Pulmonary artery endothelial cell (primary cell): Measurements from ENCODE around the gene C16orf54. TPM values are rescaled to one million over a fixed set of nuclear protein-coding genes. Genes with fewer than 3 reads are reported as not detected.
"Not testable (repeated sequence)": the region's sequence is repeated elsewhere in the genome, so short reads cannot be mapped to it uniquely, and the experiment has no call there.

Experiments used
- DNase-seq: peaks from one replicate; pipeline ENCODE4 v3.0.0-alpha.2; 2011; ENCODE audit warnings: low read depth, low spot score
- total RNA-seq: library from RNA; depleted of rRNA; stranded (reverse); fragments of >200 nt; gene quantifications from 2 replicates; pipeline ENCODE4 v1.2.3, GENCODE V29; 2014

Gene C16orf54, protein sequence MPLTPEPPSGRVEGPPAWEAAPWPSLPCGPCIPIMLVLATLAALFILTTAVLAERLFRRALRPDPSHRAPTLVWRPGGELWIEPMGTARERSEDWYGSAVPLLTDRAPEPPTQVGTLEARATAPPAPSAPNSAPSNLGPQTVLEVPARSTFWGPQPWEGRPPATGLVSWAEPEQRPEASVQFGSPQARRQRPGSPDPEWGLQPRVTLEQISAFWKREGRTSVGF
- total RNA-seq: not detected in 2 replicates

DNA sequence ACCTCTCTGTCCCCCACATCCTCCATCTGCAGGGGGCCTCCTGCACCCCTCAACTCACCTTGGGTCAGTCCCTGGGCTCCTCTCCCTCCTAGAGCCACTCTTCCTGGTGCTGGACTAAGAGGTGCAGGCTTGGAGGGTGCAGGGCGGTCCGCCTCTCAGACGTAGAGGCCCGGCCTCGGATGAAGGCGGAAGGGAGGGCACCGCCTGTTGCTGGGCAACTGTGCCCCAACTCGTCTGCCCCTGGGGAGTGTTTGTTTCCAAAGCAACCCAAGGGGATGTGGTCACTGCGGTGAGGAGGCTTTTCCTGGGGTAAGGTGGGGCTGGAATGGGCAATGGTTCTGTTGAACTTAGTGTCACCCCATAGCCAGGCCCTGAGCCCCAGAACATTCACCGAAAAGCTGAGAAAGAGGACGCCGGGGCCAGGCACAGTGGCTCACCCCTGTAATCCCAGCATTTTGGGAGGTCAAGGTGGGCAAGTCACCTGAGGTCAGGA is at the start of gene C16orf54:
TSS of gene C16orf54 (minus strand) at position 138 of the 493 bp plus-strand sequence. CDS start 1,039 bp downstream, outside the sequence.
- no peak for DNase-seq

DNA sequence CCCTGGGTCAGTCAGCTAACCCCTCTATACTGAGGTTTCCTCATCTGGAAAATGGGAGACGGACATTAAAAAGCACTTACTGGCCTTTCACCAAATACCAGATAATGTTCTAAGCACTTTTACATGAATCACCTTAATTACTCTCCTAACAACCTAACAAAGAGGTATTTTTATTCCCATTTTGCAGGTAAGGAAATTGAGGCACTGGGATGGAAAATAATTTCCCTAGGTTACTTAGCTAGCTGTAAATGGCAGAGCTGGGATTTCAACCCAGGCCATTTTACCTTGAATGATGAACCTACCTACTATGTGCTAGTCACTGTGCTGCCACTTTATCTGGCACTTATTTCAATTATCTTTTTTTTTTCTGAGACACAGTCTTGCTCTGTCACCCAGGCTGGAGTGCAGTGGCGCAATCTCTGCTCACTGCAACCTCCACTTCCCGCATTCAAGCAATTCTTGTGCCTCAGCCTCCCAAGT is 48.5 kb upstream of the C16orf54 start:
- no peak for DNase-seq

DNA sequence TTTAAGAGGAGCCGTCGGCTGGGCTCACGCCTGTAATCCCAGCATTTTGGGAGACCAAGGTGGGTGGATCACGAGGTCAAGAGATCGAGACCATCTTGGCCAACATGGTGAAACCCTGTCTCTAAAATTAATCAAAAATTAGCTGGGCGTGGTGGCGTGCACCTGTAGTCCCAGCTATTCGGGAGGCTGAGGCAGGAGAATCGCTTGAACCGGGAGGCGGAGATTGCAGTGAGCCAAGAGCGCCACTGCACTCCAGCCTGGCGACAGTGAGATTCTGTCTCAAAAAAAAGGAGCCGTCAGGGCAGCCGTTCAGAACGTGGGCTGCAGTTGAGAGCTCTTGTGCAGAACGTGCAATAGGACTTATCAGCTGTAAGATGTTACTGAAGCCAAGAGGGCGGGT is 47.4 kb upstream of the C16orf54 start:
- DNase-seq: not testable (repeated sequence)

DNA sequence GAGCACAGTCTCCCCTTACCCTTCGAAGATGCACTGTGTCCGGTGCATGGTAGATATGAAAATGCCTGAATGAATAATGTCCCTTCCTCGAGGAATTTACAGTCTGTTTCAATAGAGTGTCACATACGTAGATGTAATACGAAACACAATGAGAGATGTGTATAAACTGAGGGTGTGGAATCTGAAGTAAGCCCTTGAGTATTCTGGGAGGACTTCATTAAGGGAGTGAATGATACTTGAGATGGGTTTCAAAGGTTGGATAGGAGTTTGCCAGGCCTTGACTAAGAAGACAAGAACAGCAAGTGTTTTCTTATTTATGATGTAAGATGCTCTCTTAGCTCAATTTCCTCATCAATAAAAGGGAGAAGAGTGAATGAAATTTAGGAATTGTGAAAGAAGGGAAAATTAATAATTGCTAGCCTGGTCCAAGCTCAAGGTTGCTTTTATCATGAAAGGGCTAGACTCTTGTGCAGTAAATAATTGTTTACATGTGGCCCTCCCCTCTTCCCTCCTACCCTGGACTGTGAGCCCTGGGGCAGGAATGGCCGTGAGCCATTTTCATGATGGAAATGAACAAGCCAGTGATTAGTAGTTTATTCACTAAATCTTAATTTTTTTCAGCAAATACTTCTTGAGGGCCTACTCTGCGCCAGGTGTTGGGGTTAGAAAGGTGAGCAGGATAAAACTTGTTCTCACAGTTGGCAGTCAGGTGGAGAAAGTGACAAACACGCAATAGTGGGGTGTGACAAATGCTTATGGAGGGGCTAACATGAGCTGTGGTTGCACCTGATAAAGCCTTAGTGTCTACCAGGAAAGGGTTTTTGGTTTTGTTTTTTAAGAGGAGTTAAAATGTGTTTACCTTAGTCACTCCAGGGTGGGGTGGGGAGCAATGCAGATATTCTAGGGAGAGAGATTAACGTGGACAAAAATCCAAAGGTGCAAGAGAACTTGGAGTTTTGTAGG is 46.3 kb upstream of the C16orf54 start:
- no peak for DNase-seq

DNA sequence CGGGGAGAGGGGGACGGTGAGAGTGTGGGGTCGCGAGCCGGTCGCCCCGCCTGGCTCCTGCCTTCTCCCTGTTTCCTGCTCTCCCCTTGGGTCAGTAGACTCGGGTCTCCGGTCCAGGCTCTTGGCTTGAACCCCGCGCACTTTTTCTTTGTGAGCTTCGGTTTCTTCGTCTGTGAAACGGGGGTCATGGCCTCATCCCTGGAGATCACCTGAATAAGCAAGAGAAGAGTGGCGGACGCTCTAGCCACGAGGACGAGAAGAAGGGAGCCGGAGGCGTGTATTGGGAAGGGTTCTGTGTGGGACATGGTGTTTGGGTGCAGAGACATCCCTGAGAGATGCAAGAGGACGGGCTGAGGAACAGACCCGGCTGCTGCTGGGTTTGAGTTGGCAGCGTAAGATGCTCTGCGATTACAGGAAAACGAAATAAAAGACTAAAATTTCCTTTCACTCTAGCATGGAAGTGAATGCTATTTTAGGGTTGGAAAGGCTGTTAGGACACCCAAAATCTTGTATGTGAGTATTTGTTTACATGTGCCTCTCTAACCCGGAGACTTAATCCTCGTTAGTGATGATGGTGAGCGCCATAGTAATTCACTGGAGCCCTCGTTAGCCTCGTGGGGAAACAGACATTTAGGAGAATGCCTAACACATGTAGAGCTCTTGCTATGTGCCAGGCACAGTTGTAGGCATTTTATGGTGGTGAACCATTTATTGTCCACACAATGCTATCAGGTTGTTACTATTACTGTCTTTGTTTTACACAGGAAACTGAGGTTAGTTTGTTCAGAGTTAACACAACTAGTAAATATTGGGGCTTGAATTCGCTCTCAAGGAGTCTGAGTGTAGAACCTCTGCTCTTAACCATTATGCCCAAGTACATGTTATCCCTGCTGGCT is 45.4 kb upstream of the C16orf54 start:
- no peak for DNase-seq

DNA sequence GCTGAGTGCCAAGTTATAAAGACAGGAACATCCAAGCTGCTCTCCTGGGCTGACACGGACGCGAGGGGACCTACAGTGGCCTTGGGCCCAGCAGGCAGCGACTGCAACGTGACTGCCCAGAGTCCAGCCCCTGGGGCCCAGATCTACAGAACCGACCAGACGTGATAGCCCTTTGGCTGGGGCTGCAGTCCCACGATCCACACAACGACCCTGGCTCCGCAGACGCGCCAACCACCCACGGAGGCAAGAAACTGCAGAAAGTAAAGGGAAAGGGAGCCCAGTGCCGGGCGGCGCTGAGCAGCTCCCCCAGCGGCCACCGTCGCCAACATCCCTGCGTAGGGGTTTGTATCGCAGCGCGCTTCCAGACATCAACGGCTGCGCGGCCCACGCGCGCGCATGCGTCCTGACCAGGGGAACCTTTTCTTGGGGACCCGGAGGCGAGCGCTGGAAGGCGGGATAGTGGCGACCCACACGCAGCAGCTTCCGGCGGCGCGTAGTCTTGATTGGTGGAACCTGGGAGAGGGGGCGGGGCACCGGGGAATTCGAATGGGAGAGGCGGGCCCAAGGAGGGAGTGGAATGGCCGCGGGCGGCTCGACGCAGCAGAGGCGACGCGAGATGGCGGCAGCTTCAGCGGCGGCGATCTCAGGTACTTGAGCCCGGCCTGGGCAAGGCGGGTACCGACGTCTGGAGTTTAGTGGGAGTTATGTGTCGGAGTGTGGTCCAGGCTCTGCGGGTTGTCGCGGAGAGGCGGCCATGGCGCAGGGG is 44.6 kb upstream of the C16orf54 start, which contains the start of gene KIF22:
TSS of gene KIF22 (plus strand) at position 569 of the 766 bp plus-strand sequence. CDS start at position 578, 9 bp downstream.
- peak; percentile 94 for DNase-seq

DNA sequence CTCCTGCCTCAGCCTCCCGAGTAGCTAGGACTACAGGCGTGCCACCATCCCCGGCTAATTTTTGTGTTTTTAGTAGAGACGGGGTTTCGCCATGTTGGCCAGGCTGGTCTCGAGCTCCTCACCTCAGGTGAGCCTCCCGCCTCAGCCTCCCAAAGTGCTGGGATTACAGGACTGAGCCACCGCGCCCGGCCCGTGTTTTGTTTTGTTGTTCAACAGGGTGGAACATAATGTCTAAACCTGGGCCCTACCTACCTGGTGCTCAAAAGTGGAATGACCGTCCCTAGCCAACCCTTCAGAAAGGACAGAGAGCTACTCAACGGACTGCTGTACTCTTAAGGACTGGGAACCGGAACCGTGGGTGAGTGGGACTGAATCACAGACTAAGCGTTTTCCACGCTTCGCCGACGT is 44.0 kb upstream of the C16orf54 start:
- DNase-seq: no peak

DNA sequence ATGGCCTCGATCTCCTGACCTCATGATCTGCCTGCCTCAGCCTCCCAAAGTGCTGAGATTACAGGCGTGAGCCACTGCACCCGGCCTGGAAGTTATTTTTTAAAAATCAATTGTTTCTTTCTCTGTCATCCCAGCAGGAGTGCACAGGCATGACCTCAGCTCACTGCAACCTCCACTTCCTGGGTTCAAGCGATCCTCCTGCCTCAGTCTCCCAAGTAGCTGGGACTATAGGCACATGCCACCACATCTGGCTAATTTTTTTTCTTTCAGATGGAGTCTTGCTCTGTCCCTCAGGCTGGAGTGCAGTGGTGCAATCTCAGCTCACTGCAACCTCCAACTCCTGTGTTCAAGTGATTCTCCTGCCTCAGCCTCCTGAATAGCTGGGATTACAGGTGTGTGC is 41.4 kb upstream of the C16orf54 start:
- not testable (repeated sequence) for DNase-seq

DNA sequence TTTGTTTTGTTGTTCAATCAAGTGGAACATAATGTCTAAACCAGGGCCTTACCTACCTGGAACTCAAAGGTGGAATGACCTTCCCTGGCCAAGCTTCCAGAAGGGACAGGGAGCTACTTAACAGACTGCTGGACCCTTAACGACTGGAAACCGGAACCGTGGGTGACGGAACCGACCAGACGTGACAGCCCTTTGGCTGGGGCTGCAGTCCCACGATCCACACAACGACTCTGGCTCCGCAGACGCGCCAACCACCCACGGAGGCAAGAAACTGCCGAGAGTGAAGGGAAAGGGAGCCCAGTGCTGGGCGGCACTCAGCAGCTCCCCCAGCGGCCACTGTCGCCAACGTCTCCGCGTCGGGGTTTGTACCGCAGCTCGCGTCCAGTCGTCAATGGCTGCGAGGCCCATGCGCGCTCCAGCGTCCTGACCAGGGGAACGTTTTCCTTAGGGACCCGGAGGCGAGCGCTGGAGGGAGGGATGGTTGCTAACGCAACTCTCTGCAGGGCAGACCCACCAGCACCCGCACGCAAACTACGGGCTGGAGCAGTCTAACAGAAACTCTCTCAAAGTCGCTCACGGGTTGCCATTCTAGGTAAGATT is 39.2 kb upstream of the C16orf54 start:
- no peak for DNase-seq

DNA sequence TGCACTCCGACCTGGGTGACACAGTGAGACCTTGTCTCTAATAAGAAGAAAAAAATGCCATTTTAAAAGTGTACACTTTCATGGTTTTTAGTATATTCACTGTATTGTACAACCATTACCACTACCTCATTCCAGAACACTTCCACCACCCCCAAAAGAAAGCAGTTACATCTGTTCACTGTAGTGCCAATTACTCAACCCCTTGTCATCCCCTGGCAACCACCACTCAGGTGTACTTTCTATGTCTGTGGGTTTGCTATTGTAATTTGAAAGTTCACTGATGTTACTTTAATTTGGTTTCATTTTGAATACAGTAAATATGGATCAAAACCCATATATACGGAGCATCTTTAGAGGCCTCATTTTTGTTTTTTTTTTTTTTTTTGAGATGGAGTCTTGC is 38.4 kb upstream of the C16orf54 start:
- DNase-seq: no peak

DNA sequence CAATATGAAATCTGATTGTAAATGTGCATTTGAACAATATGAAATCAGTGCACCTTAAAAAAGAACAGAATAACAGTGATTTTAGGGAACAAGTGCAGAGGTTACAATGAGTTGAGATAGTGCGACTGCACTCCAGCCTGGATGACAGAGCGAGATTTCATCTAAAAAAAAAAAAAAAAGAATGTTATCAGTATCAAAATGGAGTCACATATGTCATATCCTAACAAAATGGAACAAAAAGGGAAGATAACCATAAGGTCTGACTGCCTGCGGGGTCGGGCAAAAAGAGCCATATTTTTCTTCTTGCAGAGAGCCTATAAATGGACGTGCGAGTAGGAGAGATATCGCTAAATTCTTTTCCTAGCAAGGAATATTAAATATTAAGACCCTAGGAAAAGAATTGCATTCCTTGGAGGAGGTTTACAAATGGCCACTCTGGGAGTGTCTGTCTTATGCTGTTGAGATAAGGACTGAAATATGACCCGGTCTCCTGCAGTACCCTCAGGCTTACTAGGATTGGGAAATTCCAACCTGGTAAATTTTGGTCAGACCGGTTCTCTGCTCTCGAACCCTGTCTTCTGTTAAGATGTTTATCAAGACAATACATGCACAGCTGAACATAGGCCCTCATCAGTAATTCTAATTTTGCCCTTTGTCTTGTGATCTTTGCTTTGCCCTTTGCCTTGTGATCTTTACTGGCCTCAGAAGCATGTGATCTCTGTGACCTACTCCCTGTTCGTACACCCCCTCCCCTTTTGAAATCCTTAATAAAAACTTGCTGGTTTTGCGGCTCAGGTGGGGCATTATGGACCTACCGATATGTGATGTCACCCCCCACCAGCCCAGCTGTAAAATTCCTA is 37.5 kb upstream of the C16orf54 start:
- DNase-seq: not testable (repeated sequence)

DNA sequence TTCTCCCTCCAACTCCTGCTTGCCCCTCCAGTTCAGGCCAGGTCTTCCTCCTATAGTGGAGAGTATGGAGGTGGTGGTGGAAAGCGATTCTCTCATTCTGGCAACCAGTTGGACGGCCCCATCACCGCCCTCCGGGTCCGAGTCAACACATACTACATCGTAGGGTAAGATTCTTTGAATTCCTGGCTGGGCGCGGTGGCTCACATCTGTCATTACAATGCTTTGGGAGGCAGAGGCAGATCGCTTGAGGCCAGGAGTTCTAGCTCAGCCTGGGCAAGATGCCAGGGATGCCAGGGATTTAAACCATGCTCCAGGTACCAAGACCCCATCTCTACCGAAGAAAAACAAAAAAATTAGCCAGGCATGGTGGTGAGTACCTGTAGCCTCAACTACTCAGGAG is 33.7 kb upstream of the C16orf54 start:
- no peak for DNase-seq

DNA sequence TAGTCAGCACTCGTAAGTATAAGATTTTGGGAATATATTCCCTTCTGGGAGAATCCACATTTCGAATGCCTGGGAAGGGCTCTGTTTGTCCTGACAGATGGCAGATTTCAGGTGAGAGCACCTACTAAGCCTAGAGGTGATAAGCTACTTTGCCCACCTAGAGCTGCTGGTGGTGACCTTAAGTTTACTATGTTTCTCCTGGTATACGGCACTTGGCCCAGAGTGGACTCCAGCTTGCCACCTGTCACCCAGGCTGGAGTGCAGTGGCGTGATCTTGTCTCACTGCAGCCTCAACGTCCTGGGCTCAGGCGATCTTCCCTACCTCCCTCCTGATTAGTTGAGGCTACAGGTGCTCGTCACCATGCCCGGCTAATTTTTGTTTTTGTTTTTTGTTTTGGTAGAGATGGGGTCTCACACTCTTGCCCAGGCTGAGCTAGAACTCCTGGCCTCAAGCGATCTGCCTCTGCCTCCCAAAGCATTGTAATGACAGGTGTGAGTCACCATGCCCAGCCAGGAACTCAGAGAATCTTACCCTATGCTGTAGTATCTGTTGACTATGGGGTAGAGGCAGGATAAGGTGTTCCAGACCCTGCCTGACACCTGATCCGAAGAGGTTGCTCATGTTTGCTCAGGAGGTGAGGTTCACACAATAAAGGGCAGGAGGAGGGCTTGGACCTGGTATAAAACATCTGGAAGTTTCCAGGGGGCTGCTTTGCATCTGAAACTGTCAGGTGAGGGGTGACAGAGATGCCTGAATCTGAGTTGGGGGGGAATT is 32.0 kb upstream of the C16orf54 start, which contains the start of gene ZG16:
TSS of gene ZG16 (plus strand) at position 681 of the 775 bp plus-strand sequence. CDS start 1,011 bp downstream, outside the sequence.
- no peak for DNase-seq

DNA sequence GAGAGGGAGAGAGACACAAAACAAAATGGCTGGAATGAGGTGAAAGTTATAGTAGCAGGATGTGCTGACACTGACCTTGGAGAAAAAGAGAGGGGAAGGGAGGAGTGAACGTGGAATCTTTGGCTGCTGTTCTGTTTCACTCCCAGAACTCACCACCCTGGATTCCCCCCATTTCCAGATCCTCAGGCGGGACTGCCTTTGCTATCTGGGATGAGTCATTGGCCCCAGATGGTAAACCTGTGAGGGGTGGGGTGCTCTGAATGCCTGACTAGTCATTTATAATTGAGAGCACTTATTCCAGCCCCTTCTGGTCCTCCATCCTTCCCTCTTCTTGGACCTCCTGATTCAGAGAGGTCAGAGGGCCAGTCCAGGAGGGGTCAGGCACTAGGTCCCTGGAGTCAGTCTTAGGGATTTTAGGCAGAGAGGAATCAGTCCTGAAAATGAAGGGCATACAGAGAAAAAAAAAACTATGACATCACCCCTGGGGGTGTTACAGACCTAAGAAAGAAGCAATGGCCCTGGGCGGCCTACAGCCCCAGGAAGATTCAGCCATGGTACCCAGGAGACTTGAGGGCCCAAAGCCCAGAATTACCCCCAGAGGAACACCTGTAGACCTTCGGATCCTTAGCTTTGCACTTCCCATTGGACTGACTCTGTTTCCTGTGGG is 30.1 kb upstream of the C16orf54 start:
- no peak for DNase-seq

DNA sequence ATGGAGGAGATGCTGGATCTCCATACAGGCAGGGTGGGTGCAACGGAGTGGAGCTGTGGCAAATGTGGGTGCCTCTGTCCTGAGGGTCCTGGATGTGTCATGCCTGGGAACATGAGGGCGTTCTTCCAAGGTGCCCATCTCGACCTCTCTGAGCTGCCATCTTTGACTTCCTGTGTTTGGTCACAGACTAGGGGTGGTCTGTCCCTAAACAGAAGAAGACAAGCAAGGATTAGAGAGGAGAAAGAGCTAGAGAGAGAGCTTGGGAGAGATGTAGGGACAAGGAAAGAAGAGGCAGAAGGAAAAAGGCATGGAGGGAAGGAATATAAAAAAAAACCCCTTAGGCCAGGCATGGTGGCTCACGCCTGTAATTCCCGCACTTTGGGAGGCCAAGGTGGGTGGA is 28.9 kb upstream of the C16orf54 start:
- no peak for DNase-seq

DNA sequence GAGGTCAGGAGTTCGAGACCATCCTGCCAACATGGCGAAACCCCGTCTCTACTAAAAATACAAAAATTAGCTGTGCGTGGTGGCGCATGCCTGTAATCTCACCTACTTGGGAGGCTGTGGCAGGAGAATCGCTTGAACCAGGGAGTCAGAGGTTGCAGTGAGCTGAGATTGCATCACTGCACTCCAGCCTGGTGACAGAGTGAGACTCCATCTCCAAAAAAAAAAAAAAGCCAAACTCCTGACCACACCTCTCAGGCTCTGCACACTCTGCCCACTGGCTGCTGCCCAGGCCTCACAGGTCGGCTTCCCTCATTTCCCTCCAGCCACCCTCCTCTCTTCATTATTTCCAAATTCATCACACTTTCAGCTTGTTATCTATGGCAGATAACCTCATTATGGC is 26.5 kb upstream of the C16orf54 start:
- not testable (repeated sequence) for DNase-seq

DNA sequence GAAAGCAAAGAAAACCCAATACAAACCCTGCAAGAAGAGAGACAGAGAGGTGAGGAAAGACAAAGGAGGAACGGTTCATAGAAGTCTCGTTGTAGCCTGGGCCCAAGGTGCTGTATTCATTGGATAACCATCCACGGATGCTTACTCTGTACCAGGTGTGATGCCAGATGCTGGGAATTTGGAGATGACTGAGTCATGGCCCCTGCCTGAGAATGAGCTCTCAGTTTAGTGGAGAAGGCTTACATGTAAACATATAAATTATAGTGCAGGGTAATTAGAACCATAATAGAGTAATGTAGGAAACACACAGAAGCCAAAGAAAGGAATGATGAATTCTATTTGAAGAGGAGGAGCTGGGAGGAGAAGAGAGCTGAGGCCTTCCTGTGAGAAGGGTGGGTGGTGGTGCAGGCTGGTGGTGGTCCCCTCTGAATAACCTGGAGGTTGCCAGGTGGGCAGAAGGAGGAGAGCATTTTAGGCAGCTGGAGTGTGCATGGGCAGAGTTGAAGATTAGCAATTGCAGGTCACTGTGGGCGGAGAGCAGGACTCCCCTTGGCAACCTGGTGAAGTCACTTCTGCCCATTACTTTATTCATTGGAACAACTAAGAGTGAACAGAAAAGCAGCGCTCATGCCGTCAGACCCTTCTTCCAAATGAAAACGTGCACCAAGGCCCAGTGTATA is 24.6 kb upstream of the C16orf54 start:
- no peak for DNase-seq
